HG03432 (cell line): ENCODE measurements around the gene ATP8A1.

Experiments
- ATAC-seq: cut with Tn5 transposase; IDR thresholded peaks from one replicate; pipeline ENCODE4 v1.9.1; 2021; ENCODE audit warnings: mild to moderate bottlenecking, moderate library complexity; ENCODE audit not compliant: unreplicated experiment

Gene ATP8A1

GRCh38 chr4:42628740-42629139 lies 28.2 kb downstream of the ATP8A1 start:
- ATAC-seq = no peak

DNA sequence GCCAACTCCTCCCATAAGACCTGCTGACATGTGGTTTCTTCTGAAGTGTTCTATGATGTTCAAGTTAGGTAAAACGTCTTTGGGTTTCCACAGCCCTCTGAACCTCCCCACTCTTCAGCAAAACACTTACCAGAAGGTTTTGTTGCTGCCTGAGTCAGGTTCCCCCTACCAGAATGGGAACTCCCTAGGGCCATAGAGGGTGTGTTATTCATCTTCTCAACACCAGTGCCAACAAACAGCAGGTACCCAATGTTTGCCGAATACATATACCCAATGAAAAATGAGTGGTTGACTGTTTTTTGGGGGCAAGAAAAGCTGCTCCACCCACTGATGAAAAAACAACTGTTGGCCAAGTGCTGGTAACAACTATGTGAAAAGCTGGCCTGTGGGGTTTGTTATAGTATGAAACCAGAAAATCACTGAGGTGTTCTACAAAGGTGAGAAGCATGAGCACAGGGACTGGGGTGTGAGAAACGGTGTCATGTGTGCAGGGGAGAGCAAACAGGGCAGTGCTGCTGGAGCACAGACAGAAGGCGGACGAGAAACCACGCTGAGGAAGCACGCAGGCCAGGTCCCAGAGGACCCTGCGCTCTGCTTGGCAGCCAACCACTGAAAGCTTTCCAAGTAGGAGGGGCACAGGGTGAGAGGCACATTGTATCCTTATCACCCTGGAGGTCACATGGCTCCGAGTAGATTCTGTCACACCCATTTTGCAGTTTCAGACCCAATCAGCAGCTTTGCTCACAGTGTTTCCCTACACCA lies 28.8 kb downstream of the ATP8A1 start:
- peak; percentile 94 for ATAC-seq

DNA sequence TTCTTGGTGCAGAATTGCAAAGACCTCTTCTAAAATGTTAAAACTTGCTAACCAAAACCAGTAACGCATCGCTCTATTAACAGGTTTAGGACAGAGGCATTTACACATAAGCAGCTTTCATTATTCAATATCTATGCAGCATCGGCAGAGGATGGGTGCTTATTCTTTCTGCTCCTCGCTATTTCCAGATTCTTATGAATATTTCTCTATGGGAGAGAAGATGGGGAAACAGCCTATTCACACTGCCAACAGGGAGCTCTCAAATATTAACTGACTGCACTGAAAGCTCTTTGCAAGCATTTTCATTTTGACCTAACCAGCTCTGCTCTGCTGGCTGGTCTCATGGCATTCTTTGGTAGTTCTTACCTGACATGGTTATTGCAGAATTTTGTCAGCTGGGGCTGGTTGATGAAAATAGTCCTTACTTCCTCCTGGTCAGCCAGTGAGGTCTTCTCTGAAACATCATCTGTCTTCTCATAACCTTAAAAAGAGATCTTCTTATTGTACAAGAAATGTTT lies 30.2 kb downstream of the ATP8A1 start:
- ATAC-seq = no peak

DNA sequence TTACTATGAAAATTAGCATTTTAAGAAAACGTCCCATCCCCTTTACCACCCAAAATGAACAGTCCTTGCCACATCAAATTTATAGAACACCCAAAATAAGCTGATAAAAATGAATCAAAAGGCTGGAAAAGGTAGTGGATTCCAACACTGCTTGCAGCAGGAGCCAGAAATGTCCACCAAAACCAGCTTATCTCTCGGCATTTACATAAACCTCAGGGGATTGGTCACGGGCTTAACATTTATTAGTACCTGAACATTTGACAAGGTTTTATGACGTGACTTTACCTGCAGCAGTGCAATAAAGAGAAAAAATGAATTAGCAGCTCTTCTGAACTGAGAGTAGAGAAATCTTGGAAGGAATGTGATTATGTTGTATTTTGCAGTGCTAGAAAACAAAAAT lies 31.6 kb downstream of the ATP8A1 start:
- ATAC-seq = no peak

DNA sequence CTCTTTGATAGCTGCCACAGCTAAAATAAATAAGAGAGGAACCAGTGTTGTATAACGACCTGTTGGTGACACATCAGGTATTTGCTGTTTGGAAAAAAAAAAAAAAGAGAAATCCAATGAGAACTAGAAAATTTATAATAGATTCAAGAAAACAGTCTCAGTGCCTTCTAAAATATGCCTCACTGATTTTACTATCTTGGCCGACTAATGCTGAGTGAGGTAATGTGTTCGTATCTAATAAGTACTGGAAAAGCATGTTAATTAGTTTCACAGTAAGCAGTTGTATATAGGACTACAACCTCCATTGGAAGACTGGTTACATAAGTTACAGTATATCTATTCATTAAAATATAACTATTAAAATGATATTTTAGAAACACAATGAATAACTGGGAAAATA lies 32.4 kb downstream of the ATP8A1 start:
- ATAC-seq = no peak

GRCh38 chr4:42618023-42618422 lies 38.9 kb downstream of the ATP8A1 start:
- ATAC-seq = no peak

DNA sequence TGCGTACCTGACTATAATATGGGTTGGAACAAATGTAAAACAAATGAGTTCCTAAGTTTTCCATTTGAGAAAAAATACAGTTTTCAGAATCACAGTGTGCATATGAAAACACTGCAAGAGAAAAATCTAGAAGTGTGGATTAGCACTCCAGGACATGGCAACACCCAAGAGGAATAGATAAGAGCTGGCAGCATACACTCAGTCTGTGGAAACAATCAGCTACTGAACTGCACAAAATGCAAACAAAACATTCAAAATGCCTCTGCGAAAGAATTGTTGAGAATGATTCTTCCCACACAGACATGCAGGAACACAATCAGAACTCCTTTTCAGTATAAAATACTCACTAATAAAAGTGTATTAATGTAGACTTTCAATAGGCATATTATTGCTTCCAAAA lies 39.9 kb downstream of the ATP8A1 start:
- no peak for ATAC-seq

- ATAC-seq = no peak
Measured at GRCh38 chr4:42616572-42616971, 40.3 kb downstream of the ATP8A1 start.

GRCh38 chr4:42615131-42615763 lies 41.7 kb downstream of the ATP8A1 start:
- ATAC-seq = no peak

DNA sequence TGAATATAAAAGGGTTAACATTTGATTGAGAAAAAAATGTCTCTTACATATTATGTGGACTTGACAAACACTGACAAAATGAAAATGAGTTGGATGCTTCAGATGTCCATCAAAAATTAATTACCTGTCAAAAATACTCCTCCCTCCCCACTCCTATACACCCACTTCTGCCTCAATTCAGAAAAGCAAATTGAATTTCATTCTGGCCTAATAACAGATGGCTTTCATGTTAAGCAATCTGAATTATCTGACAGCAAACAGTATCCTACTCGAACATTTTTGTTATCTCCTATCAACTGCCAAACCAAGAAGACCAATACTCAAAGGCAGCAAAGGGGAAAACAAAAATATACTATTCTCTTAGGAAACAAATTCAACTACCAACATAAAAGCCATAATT lies 44.0 kb downstream of the ATP8A1 start:
- no peak for ATAC-seq

DNA sequence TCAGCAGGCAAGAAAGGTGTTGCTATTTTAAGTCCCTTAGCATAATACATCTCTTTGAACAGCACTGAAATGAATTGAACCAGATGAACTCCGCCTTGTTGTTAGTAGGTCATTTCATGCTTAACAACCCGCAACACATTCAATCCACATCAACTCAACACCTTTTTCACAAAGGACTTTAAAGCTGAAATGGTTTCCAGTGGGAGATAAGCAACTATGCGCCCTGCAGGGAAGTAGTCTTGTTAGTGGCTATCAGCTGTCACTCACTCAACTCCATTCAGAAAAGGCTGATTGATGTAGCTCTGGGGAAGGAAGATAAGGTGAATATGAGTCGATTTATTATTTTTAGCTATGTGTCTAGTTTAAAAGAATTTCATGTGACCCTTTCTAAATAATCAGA lies 46.0 kb downstream of the ATP8A1 start:
- ATAC-seq = no peak

GRCh38 chr4:42609051-42609450 lies 47.9 kb downstream of the ATP8A1 start:
- ATAC-seq = no peak

- ATAC-seq = no peak
Measured at GRCh38 chr4:42608551-42608950, 48.4 kb downstream of the ATP8A1 start.

DNA sequence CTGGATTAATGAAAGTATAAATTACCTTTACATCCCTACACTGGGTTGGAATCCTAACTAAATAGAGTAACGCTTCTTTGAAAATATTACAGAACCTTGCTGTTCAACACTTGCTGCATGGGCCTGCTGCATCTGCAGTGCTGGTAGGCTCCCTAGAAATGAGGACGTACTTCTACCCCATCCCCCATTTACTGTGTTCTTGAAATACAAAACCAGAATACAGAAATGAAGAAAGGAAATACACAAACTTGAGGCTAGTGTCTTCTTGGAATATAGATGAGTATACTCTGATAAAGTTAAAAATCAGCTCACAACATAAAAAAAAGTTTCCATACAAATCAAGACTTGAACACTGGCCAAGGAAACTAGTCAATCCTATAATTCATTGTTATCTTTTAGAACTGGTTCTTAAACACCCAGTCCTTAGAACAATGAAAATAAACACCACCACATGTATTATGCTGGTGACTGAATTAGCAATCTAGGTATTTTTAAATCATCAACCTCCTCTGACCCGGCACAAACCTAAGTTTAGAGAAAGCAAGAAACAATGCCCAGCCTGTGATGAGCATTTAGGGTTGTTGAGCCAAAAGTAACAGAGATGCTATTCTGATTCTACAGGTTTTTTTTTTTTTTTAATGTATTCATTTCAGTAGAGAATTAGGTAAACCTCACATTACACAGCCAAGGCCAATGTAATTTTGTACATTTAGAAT lies 49.7 kb downstream of the ATP8A1 start:
- ATAC-seq = no peak

DNA sequence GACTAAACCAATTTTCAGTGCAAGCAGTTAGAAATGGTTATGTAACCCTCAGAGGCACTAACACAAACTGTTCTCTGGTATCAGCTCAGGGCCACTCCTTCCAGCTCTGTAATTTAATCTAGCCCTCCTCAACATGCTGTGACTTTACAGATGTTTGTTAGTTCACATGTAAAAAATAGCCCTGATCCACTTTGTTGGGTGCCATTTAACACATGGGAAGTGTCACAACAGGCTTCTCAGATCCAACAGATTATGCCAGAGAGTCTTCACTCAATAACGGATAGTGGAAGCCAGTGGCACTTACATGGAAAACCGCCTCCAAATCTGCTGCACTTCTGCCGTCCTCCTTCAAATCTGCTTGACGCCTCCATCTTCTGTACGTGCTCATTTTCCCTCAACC lies 51.6 kb downstream of the ATP8A1 start:
- no peak for ATAC-seq

DNA sequence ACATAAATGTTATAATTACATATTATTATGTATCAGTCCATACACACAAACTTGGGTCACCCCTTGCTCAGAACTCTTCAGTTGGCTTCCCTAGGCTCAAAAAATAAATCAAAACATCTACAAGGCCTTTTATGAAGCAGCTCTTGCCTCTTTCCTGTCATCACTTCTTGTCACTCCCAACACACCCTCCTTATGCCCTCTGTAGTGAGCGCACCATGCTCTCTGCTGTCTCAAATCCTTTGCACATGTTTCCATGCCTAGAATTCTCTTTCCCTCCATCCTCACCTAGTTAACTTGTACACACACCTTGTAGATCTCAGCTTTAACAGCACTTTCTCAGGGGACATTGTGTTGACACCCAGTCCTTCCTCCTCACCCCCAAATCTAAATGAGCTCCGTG lies 53.0 kb downstream of the ATP8A1 start:
- ATAC-seq = no peak

- ATAC-seq = peak; percentile 51
Measured at GRCh38 chr4:42600578-42600977, 56.3 kb downstream of the ATP8A1 start.

- peak; percentile 82 for ATAC-seq
Measured at GRCh38 chr4:42596918-42597317, 60.0 kb downstream of the ATP8A1 start.

DNA sequence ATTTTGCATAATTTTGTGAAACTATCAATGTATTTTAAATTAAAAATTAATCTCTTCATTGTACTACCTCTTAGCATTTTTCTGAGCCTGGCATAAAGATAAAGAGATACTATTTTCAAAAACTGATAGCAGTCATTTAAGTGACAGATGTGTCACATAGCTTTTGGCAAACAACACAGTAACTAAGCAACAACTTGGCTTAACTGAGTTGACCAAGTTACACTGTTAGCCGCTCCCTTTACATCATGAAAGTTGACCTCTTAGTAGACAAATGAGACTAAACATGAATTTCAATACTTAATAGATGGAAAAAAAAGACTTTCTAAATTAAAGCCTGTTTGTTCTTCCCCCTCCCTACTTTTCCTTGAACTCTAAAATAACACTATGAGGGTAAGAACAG lies 62.0 kb downstream of the ATP8A1 start:
- ATAC-seq = no peak

DNA sequence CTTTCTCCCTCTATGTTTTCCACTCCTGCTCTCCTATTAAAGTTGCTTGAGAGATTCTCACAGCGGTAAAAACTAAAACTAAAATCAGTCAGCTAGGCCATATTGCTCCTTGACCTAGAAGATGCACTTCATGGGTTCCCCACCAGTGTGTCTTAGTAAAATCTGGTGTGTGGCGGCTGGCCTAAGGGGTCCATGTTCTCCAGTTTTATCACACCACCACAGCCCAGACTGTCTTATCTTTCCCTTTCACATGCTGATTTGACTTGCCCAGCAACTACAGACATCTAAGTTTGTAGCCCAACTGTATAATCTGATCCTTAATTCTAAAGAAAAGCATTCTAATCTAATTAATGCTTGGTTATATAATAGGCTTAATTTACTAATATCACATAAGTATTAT lies 68.0 kb downstream of the ATP8A1 start:
- no peak for ATAC-seq

GRCh38 chr4:42586775-42587174 lies 70.1 kb downstream of the ATP8A1 start:
- ATAC-seq = no peak

DNA sequence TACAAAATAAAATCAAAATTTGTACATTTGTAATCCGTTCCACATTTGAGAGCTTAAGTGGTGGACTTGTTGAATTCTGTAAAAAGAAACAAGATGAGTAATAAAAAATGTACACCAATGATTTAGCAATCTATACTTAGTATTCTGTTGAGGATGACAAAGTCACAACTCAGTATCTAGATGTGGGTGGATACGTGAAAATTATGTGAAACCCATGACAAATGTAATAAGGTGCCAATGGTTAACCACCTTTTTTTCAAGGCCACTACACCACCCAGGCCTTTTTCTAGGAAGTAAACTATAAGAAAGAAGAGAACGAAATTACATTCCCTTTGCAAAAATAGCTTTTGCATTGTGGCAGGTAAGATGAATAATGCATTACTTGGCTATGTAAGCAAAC lies 77.0 kb downstream of the ATP8A1 start:
- ATAC-seq = no peak
